H1 (cell line): ENCODE results near the gene SUPT4H1. TPM values are rescaled to one million over a fixed set of nuclear protein-coding genes. Genes with fewer than 3 reads are reported as not detected.

ENCODE experiments used
- CTCF ChIA-PET: fragments of 300-600 bp; sonication (Branson Sonifier 250); formaldehyde crosslinking; loops from one replicate; lab custom pipeline; 2021; ENCODE audit not compliant: partially characterized antibody; lab: Charles Lee
- POLR2A ChIA-PET: fragments of 300-600 bp; sonication (Branson Sonifier 250); formaldehyde crosslinking; loops from one replicate; lab custom pipeline; 2021; ENCODE audit warnings: inconsistent platforms; ENCODE audit not compliant: partially characterized antibody; lab: Charles Lee
- DNase-seq, 2 experiments: peaks; one replicate each; pipeline versions ENCODE4 v3.0.0 to v3.0.0-alpha.2; 2010 to 2022; ENCODE audit warnings: low spot score in 2 of 2, low read depth in 1 of 2, mixed read lengths in 1 of 2
- FAIRE-seq: peaks from 2 replicates; lab custom pipeline; 2011; peaks lifted over from hg19 to GRCh38; lab: Jason Lieb, UNC
- H2AFZ ChIP-seq: 2 replicates; pipeline ENCODE4 v1.8.1; 2012; ENCODE audit warnings: low read length, inconsistent platforms
- H2AK5ac ChIP-seq: 2 replicates; pipeline ENCODE4 v1.6.1; 2013; ENCODE audit warnings: low read depth, low read length
- H2BK120ac ChIP-seq: replicated peaks from 2 replicates; pipeline ENCODE3; 2013; ENCODE audit warnings: low read depth, low read length, inconsistent platforms
- H2BK12ac ChIP-seq: 2 replicates; pipeline ENCODE4 v1.6.1; 2013; ENCODE audit warnings: low read depth, low read length
- H2BK15ac ChIP-seq: 2 replicates; pipeline ENCODE4 v1.6.1; 2013; ENCODE audit warnings: low read length
- H2BK20ac ChIP-seq: 2 replicates; pipeline ENCODE4 v1.6.1; 2013; ENCODE audit warnings: low read length
- H2BK5ac ChIP-seq: 2 replicates; pipeline ENCODE4 v1.6.1; 2013; ENCODE audit warnings: low read depth, low read length
- H3K14ac ChIP-seq: 2 replicates; pipeline ENCODE4 v1.6.1; 2013; ENCODE audit warnings: inconsistent platforms; ENCODE audit not compliant: insufficient read length
- H3K18ac ChIP-seq: 2 replicates; pipeline ENCODE4 v1.6.1; 2013; ENCODE audit warnings: low read length; ENCODE audit errors: extremely low read depth
- H3K23ac ChIP-seq: 2 replicates; pipeline ENCODE4 v1.6.1; 2013; ENCODE audit warnings: inconsistent platforms; ENCODE audit not compliant: insufficient read length
- H3K23me2 ChIP-seq: 2 replicates; pipeline ENCODE4 v1.6.1; 2013; ENCODE audit warnings: low read depth, low read length
- H3K27ac ChIP-seq: 2 replicates; pipeline ENCODE4 v1.6.1; 2011; ENCODE audit warnings: low read depth, low read length, inconsistent platforms
- H3K27me3 ChIP-seq, 4 experiments: replicated peaks in 1 of 4; 1 replicate in 1 of 4; 2 replicates in 3 of 4; pipeline versions ENCODE4 v1.6.1 to v1.8.1; 2011 to 2013; ENCODE audit warnings: low read length in 3 of 4, mild to moderate bottlenecking in 3 of 4, inconsistent platforms in 2 of 4, mixed read lengths in 2 of 4, moderate library complexity in 1 of 4; ENCODE audit not compliant: control insufficient read depth in 3 of 4, insufficient read depth in 3 of 4; ENCODE audit errors: extremely low read depth in 1 of 4
- H3K36me3 ChIP-seq, 4 experiments: 2 replicates each; pipeline versions ENCODE4 v1.6.1 to v1.8.1; 2011 to 2013; ENCODE audit warnings: mild to moderate bottlenecking in 4 of 4, low read length in 3 of 4, moderate library complexity in 2 of 4, control low read depth in 1 of 4, inconsistent platforms in 1 of 4; ENCODE audit not compliant: insufficient read depth in 4 of 4, control insufficient read depth in 2 of 4
- H3K4ac ChIP-seq: replicated peaks from 2 replicates; pipeline ENCODE3; 2013; ENCODE audit warnings: low read length, low read depth, mixed read lengths, inconsistent platforms; ENCODE audit not compliant: insufficient read length
- H3K4me1 ChIP-seq, 4 experiments: replicated peaks in 1 of 4; 1 replicate in 1 of 4; 2 replicates in 3 of 4; pipeline versions ENCODE4 v1.6.1 to v1.8.1; 2011 to 2013; ENCODE audit warnings: low read length in 3 of 4, inconsistent platforms in 2 of 4, mixed read lengths in 1 of 4; ENCODE audit not compliant: insufficient read depth in 4 of 4, control insufficient read depth in 3 of 4
- H3K4me2 ChIP-seq, 2 experiments: 2 replicates each; pipeline versions ENCODE4 v1.6.1 to v1.8.1; 2011 to 2013; ENCODE audit warnings: low read depth in 2 of 2, low read length in 2 of 2, control low read depth in 1 of 2, inconsistent platforms in 1 of 2, mild to moderate bottlenecking in 1 of 2; ENCODE audit not compliant: insufficient read depth in 1 of 2
- H3K4me3 ChIP-seq, 4 experiments: fragments of 200-600, 300-600 bp in 1 of 4; sonication (generic), shearing (Covaris generic), sonication (Bioruptor Twin) in 1 of 4; 2 replicates each; pipeline versions ENCODE4 v1.5.1 to v1.8.1; 2011 to 2016; ENCODE audit warnings: low read length in 4 of 4, low read depth in 3 of 4, control low read depth in 2 of 4, inconsistent platforms in 2 of 4, mild to moderate bottlenecking in 2 of 4, mixed read lengths in 1 of 4, moderate library complexity in 1 of 4; ENCODE audit not compliant: insufficient read depth in 2 of 4; ENCODE audit errors: extremely low read depth in 1 of 4
- H3K56ac ChIP-seq: replicated peaks from 2 replicates; pipeline ENCODE3; 2013; ENCODE audit warnings: low read depth, mild to moderate bottlenecking, mixed read lengths, low read length, inconsistent platforms; ENCODE audit not compliant: insufficient read length
- H3K79me1 ChIP-seq: 2 replicates; pipeline ENCODE4 v1.6.1; 2013; ENCODE audit warnings: low read depth, low read length, control low read depth
- H3K79me2 ChIP-seq, 2 experiments: 2 replicates each; pipeline versions ENCODE4 v1.6.1 to v1.8.1; 2012 to 2013; ENCODE audit warnings: low read length in 2 of 2, mild to moderate bottlenecking in 2 of 2, inconsistent platforms in 1 of 2; ENCODE audit not compliant: insufficient read depth in 2 of 2, control insufficient read depth in 1 of 2
- H3K9ac ChIP-seq, 4 experiments: replicated peaks in 1 of 4; 1 replicate in 1 of 4; 2 replicates in 3 of 4; pipeline versions ENCODE4 v1.6.1 to v1.8.1; 2011 to 2013; ENCODE audit warnings: low read depth in 3 of 4, low read length in 3 of 4, control low read depth in 2 of 4, mild to moderate bottlenecking in 2 of 4, moderate library complexity in 2 of 4, inconsistent platforms in 1 of 4; ENCODE audit errors: extremely low read depth in 1 of 4
- H3K9me3 ChIP-seq, 2 experiments: 2 replicates each; pipeline versions ENCODE4 v1.6.1 to v1.8.1; 2012 to 2013; ENCODE audit warnings: mild to moderate bottlenecking in 2 of 2, moderate library complexity in 2 of 2, control low read depth in 1 of 2, inconsistent platforms in 1 of 2, low read depth in 1 of 2, low read length in 1 of 2, mixed read lengths in 1 of 2; ENCODE audit not compliant: insufficient read depth in 2 of 2
- H4K20me1 ChIP-seq, 2 experiments: replicated peaks in 1 of 2; 2 replicates each; pipeline versions ENCODE3 to v1.8.1; 2011 to 2013; ENCODE audit warnings: inconsistent platforms in 2 of 2, low read length in 2 of 2, mild to moderate bottlenecking in 1 of 2; ENCODE audit not compliant: insufficient read depth in 2 of 2, control insufficient read depth in 1 of 2
- H4K5ac ChIP-seq: 2 replicates; pipeline ENCODE4 v1.6.1; 2013; ENCODE audit warnings: low read length, low read depth, mixed read lengths, inconsistent platforms; ENCODE audit not compliant: insufficient read length
- H4K8ac ChIP-seq: 2 replicates; pipeline ENCODE4 v1.8.0; 2013; ENCODE audit warnings: mild to moderate bottlenecking, moderate library complexity, low read length, inconsistent platforms; ENCODE audit not compliant: insufficient read depth; ENCODE audit errors: extremely low read depth
- H4K91ac ChIP-seq: replicated peaks from 2 replicates; pipeline ENCODE3; 2013; ENCODE audit warnings: low read length, mixed read lengths, inconsistent platforms; ENCODE audit not compliant: insufficient read length
- BRCA1 ChIP-seq: IDR thresholded peaks from 2 replicates; pipeline ENCODE4 v1.6.1; 2012; ENCODE audit warnings: low read depth, low read length, improper control_type of control experiment
- CTBP2 ChIP-seq: IDR thresholded peaks from 2 replicates; pipeline ENCODE4 v1.7.0; 2011; ENCODE audit warnings: borderline replicate concordance, mild to moderate bottlenecking, moderate library complexity, mixed read lengths, low read length; ENCODE audit not compliant: insufficient read depth, insufficient read length
- JUND ChIP-seq: IDR thresholded peaks from 2 replicates; pipeline ENCODE4 v1.6.1; 2011; ENCODE audit warnings: mild to moderate bottlenecking, improper control_type of control experiment, low read length
- WGBS, 2 experiments: shearing (Covaris generic) in 1 of 2; methylation state at CpG; one replicate each; pipeline versions ENCODE4 v1.1.6 to v1.1.7; 2013 to 2015; ENCODE audit warnings: low lambda C conversion rate in 2 of 2, mixed read lengths in 2 of 2, inconsistent platforms in 1 of 2, low coverage in 1 of 2, missing lambda C conversion rate in 1 of 2; ENCODE audit not compliant: insufficient replicate concordance in 2 of 2, insufficient coverage in 1 of 2, insufficient read length in 1 of 2; ENCODE audit errors: extremely low coverage in 1 of 2, missing lambda C conversion rate in 1 of 2; 5-methylcytosine and 5-hydroxymethylcytosine counted together
- long read RNA-seq, 2 experiments: library from RNA in 1 of 2; library from capped mRNA in 1 of 2; stranded (forward); transcript quantifications; one replicate each; pipeline ENCODE4 v2.0.0, GENCODE V29; 2021; ENCODE audit warnings: inconsistent platforms in 1 of 2
- polyA minus RNA-seq, 3 experiments: library from RNA; depleted of rRNA, polyadenylated mRNA; stranded (reverse); fragments of >200 nt; gene quantifications; 1 replicate in 2 of 3; 2 replicates in 1 of 3; pipeline ENCODE4 v1.2.3, GENCODE V29; 2011
- polyA plus RNA-seq, 7 experiments: library from polyadenylated mRNA; depleted of rRNA in 3 of 7; stranded (reverse) in 5 of 7; unstranded in 2 of 7; fragments of >200 nt in 5 of 7; fragments of 200-250 nt in 2 of 7; gene quantifications; 1 replicate in 5 of 7; 2 replicates in 1 of 7; 4 replicates in 1 of 7; pipeline versions ENCODE4 v1.2.1 to v1.2.3, GENCODE V29; 2011 to 2013; ENCODE audit warnings: missing spikeins in 2 of 7, mixed read lengths in 2 of 7
- total RNA-seq: library from RNA; stranded (reverse); fragmentation: NEBNext Ultra II Directional; extraction: Animal tissue kit (Norgen Biotek cat#: 25700); gene quantifications from 2 replicates; pipeline ENCODE4 v1.2.1, GENCODE V29; 2021
- TF ChIP-seq, protein P1 (sequence below): IDR thresholded peaks from 2 replicates; pipeline ENCODE4 v1.6.1; 2011; ENCODE audit warnings: low read length, improper control_type of control experiment

The SUPT4H1 gene
- total RNA-seq (103 and 112 TPM in 2 replicates), polyA plus RNA-seq (2011; rRNA removed) (115 and 143 TPM in 2 replicates), polyA minus RNA-seq (2011; rRNA and poly(A)+ RNA removed) (73.5 and 87.0 TPM in 2 replicates)
- polyA plus RNA-seq (2011; cell fraction: cytosol; rRNA removed), result 144 TPM
- polyA plus RNA-seq (2011; cell fraction: nucleus; rRNA removed), result 67.4 TPM
- polyA plus RNA-seq (2012, experiment 1 of 2), result 166 to 180 TPM (median 170 TPM) in 4 replicates
- polyA plus RNA-seq (2012, experiment 2 of 2), result 181 TPM
- polyA plus RNA-seq (2013, experiment 1 of 2), result 66.5 TPM
- 66.6 TPM for polyA plus RNA-seq (2013, experiment 2 of 2)
- 50.8 TPM for polyA minus RNA-seq (2011; cell fraction: cytosol; rRNA and poly(A)+ RNA removed)
- 33.5 TPM for polyA minus RNA-seq (2011; cell fraction: nucleus; rRNA and poly(A)+ RNA removed)
- long read RNA-seq, experiment 1, transcript SUPT4H1-202 (5 exons, 1,643 nt), result minor isoform, 17 of 114 reads
- long read RNA-seq, experiment 1, transcript SUPT4H1-207 (4 exons, 668 nt), result minor isoform, 11 of 114 reads
- long read RNA-seq, experiment 1, transcript SUPT4H1-206 (3 exons, 539 nt), result minor isoform, 8 of 114 reads
- long read RNA-seq, experiment 1, transcript SUPT4H1-201 (5 exons, 1,489 nt), result major isoform, 54 of 114 reads
- long read RNA-seq, experiment 1, partial matches to known transcripts, result 0 of 114 reads
- long read RNA-seq, experiment 1, other reads (novel, unspliced or antisense), result 22 of 114 reads
- long read RNA-seq, experiment 2, transcript SUPT4H1-201 (5 exons, 1,489 nt), result major isoform, 59 of 108 reads
- long read RNA-seq, experiment 2, transcript SUPT4H1-202 (5 exons, 1,643 nt), result minor isoform, 21 of 108 reads
- long read RNA-seq, experiment 2, partial matches to known transcripts, result 0 of 108 reads
- long read RNA-seq, experiment 2, other reads (novel, unspliced or antisense), result 24 of 108 reads

DNA sequence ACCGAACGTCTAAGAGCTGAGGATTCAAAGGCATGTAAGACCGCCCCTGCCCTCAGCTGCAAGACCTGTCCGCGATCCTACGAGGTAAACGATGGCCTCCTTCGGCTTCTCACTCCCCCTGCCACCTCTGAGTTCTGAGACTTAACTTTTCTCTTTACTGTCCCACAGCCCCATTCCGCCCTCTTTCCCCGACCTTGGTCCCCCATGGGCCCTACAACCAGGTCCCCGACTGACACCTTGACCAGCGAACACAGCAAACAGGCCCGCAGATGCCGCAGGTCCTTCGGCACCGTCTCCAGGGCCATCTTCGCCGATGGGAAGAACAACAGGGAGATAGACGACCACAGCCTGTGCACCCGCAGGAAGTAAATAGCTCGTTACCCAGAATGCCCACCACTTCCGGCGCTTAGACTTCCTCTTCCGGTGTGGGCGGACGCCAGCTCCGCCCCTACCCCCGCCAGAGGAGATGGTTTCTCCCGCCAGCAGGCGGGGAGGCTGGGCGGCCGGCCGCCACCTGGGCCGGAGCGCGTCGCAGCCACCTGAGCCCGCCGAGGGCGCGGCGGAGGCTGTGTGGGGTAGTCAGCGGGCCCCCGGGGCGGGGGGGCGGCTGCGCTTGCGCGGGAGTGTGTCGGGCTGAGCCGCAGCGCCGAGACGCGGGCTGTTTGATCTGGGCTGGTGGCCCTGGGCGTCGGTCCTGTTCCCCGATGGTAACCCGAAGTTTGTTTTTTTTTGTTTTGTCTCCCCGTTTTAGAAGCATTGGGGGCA is at the start of gene SUPT4H1:
Gene SUPT4H1 (minus strand): TSS at position 371 of the 765 bp plus-strand sequence. CDS start 66 bp downstream, at position 305.
- no peaks in the 10 kb centered on the region for H3K27me3 ChIP-seq
- H3K36me3 ChIP-seq, result peaks cover 18 to 29% (median 26%) of the 10 kb centered on the region in 4 experiments
- CTCF ChIA-PET, result interaction anchor here (0.6 to 5.8 kb wide), 18 partner anchors 8 to 96 kb away, joined by 3 to 32 read pairs (median 8); partner anchors contain the start of gene RNF43
- peak within 1 kb of the TSS; percentile 27 for H4K91ac ChIP-seq
- H2BK15ac ChIP-seq, result no peak within 1 kb of the TSS
- H3K14ac ChIP-seq, result no peak within 1 kb of the TSS
- H3K4ac ChIP-seq, result peak within 1 kb of the TSS; percentile 36
- peak within 1 kb of the TSS; percentile 88 for H3K27ac ChIP-seq
- H3K4me1 ChIP-seq, result peaks cover 0 to 2% (median 0%) of the 10 kb centered on the region in 4 experiments; a peak in 1 of 7 replicates
- POLR2A ChIA-PET, result interaction anchor here (0.6 to 7.9 kb wide), 25 partner anchors 8 to 166 kb away, joined by 3 to 149 read pairs (median 7); partner anchors contain the start of genes MTMR4 and RNF43
- H2BK120ac ChIP-seq, result no peak within 1 kb of the TSS
- H2BK12ac ChIP-seq, result peak within 1 kb of the TSS; percentile 31; the same call in 1 of the 2 replicates
- H3K18ac ChIP-seq, result peak within 1 kb of the TSS; percentile 75
- 2% methylated on average over 36 of the region's 60 CpGs; no CpG with 5 or more reads in 1 of the 2 experiments for WGBS, 2 experiments
- no peak for FAIRE-seq
- peak within 1 kb of the TSS; percentile 99 for H4K8ac ChIP-seq
- H4K20me1 ChIP-seq, result peaks cover 4% of the 10 kb centered on the region in 2 experiments
- peaks cover 8% of the 10 kb centered on the region; the same call in 1 of the 2 replicates for H3K23me2 ChIP-seq
- H3K4me3 ChIP-seq, result peak within 1 kb of the TSS; percentile 90 to 96 (median 94)
- peaks cover 0 to 13% of the 10 kb centered on the region in 2 experiments; a peak in 2 of 4 replicates for H3K79me2 ChIP-seq
- H2BK20ac ChIP-seq, result no peak within 1 kb of the TSS
- H3K56ac ChIP-seq, result peak within 1 kb of the TSS; percentile 24
- H3K79me1 ChIP-seq, result no peaks in the 10 kb centered on the region
- peak within 1 kb of the TSS; percentile 33; the same call in 1 of the 2 replicates for H2AFZ ChIP-seq
- H2BK5ac ChIP-seq, result peak within 1 kb of the TSS; percentile 71
- 0 out of 2 replicates have a peak within 1 kb of the TSS, but pooled peaks have one; percentile 45 for H2AK5ac ChIP-seq
- peak within 1 kb of the TSS; percentile 84 to 97 (median 94) for H3K9ac ChIP-seq
- H3K23ac ChIP-seq, result no peak within 1 kb of the TSS
- peak within 1 kb of the TSS; percentile 91 for H4K5ac ChIP-seq
- no peaks in the 10 kb centered on the region for H3K9me3 ChIP-seq
- peak within 1 kb of the TSS; percentile 96 to 100 for H3K4me2 ChIP-seq
- peak; percentile 80 to 88 for DNase-seq
- TF ChIP-seq JUND, result peak; percentile 84
- TF ChIP-seq CTBP2, result peak; percentile 77
- TF ChIP-seq BRCA1, result no peak
- TF ChIP-seq, protein P1, sequence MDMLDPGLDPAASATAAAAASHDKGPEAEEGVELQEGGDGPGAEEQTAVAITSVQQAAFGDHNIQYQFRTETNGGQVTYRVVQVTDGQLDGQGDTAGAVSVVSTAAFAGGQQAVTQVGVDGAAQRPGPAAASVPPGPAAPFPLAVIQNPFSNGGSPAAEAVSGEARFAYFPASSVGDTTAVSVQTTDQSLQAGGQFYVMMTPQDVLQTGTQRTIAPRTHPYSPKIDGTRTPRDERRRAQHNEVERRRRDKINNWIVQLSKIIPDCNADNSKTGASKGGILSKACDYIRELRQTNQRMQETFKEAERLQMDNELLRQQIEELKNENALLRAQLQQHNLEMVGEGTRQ, result no peak
